Heart right ventricle (tissue), 16 donors: ENCODE measurements around the gene LRP1. TPM values are rescaled to one million over a fixed set of nuclear protein-coding genes. Genes with fewer than 3 reads are reported as not detected.

Experiments used
- ATAC-seq, 8 donors: fragments of 200-7000 bp; cut with Tn5 transposase; one replicate each; pipeline ENCODE4 v1.9.1; 2020; ENCODE audit warnings: mild to moderate bottlenecking in 8 of 8, moderate library complexity in 8 of 8, moderate number of reproducible peaks in 1 of 8
- DNase-seq, 2 donors: peaks; one replicate each; pipeline ENCODE4 v3.0.0-alpha.2; 2020
- H3K27ac ChIP-seq, 10 donors: fragments of 200-600 bp; sonication (generic) in 2 of 10; one replicate each; pipeline versions ENCODE4 v1.5.0 to v1.8.0; 2020 to 2022; ENCODE audit warnings: mild to moderate bottlenecking in 3 of 10
- H3K27me3 ChIP-seq, 7 donors: fragments of 200-600 bp; one replicate each; pipeline ENCODE4 v1.8.0; 2021 to 2022; ENCODE audit warnings: mild to moderate bottlenecking in 2 of 7
- H3K36me3 ChIP-seq, 9 donors: fragments of 200-600 bp; sonication (generic) in 1 of 9; one replicate each; pipeline versions ENCODE4 v1.5.0 to v1.8.0; 2020 to 2022; ENCODE audit warnings: mild to moderate bottlenecking in 2 of 9
- H3K4me1 ChIP-seq, 9 donors: fragments of 200-600 bp; sonication (generic) in 1 of 9; one replicate each; pipeline versions ENCODE4 v1.5.0 to v1.8.0; 2020 to 2022; ENCODE audit warnings: mild to moderate bottlenecking in 4 of 9
- H3K4me3 ChIP-seq, 10 donors: fragments of 200-600 bp; sonication (generic) in 2 of 10; one replicate each; pipeline versions ENCODE4 v1.5.0 to v1.8.0; 2020 to 2022; ENCODE audit warnings: mild to moderate bottlenecking in 7 of 10, moderate library complexity in 2 of 10
- H3K9me3 ChIP-seq, 11 donors: fragments of 200-600 bp in 10 of 11; sonication (generic) in 2 of 11; one replicate each; pipeline versions ENCODE4 v1.5.0 to v1.8.0; 2013 to 2022; ENCODE audit warnings: mild to moderate bottlenecking in 2 of 11, control low read depth in 1 of 11, moderate library complexity in 1 of 11
- WGBS, 2 donors: extraction: QIAGEN DNeasy Blood & Tissue Kit; methylation state at CpG; one replicate each; pipeline ENCODE4 v1.1.7; 2013; ENCODE audit warnings: inconsistent platforms in 1 of 2; 5-methylcytosine and 5-hydroxymethylcytosine counted together
- intact Hi-C, 10 donors: fragments of 100-400 bp; cut with DNase I; formaldehyde crosslinking; loops; one replicate each; pipeline versions ENCODE4 v1.11.1 to v1.14.2; 2022
- polyA plus RNA-seq, 2 donors: library from polyadenylated mRNA; stranded (reverse); fragments of 200-250 nt; gene quantifications; one replicate each; pipeline ENCODE4 v1.2.3, GENCODE V29; 2013
- total RNA-seq, 10 donors: library from RNA; stranded (reverse); fragmentation: NEBNext Ultra II Directional in 3 of 10; extraction: Animal tissue kit (Norgen Biotek cat#: 25700) in 3 of 10; gene quantifications; one replicate each; pipeline versions ENCODE4 v1.2.1 to v1.2.4, GENCODE V29; 2021 to 2023
- TF ChIP-seq, protein P1 (sequence below), 9 donors: fragments of 200-600 bp; sonication (generic) in 2 of 9; IDR thresholded peaks; one replicate each; pipeline versions ENCODE4 v1.5.0 to v1.8.0; 2021 to 2022; ENCODE audit warnings: antibody characterized with exemption in 9 of 9, mild to moderate bottlenecking in 5 of 9, moderate library complexity in 1 of 9
- donor health status: Arrhythmogenic right ventricular cardiomyopathy.
- donor health status: ischemic (EF 13 %, LVEDD 7.1; RV severe dilation, severe dysfunction).
- donor health status: healthy with polysubstance abuse.
- donor health status: DM: no; HTN: yes; CAD: no.
- donor health status: DM: no; HTN: no; CAD: no.
- donor health status: ischemic (EF 25% LVEDD 6.9; RV normal size, moderate dysfunction).
- donor health status: ischemic (EF 25% LVEDD 5.7; RV mildly dilated, moderate dysfunction).
- donor health status: healthy.
- donor health status: DM: yes; HTN: yes; CAD: no.
- donor health status: Ischemic cardiomyopathy.
- donor health status: ischemic (EF 35%, LVEDD 5.7; RV mildly dilated, moderate dysfunction).
- donor health status: nonischemic (EF 11% LVEDD 7.7; RV severe dilation, severe dysfunction).
- donor health status: DM: yes; HTN: yes; CAD: no.
- donor health status: PGD.
- donor health status: ischemic (EF 29% LVEDD 5.4; RV normal size, mild dysfunction).
- donor health status: nonischemic (EF 23%, LVEDD 6.1; RV moderate dilation, normal function).

LRP1 gene
- total and polyA plus RNA-seq, 12 donors = 46.3 to 259 (median 69.3) TPM

DNA sequence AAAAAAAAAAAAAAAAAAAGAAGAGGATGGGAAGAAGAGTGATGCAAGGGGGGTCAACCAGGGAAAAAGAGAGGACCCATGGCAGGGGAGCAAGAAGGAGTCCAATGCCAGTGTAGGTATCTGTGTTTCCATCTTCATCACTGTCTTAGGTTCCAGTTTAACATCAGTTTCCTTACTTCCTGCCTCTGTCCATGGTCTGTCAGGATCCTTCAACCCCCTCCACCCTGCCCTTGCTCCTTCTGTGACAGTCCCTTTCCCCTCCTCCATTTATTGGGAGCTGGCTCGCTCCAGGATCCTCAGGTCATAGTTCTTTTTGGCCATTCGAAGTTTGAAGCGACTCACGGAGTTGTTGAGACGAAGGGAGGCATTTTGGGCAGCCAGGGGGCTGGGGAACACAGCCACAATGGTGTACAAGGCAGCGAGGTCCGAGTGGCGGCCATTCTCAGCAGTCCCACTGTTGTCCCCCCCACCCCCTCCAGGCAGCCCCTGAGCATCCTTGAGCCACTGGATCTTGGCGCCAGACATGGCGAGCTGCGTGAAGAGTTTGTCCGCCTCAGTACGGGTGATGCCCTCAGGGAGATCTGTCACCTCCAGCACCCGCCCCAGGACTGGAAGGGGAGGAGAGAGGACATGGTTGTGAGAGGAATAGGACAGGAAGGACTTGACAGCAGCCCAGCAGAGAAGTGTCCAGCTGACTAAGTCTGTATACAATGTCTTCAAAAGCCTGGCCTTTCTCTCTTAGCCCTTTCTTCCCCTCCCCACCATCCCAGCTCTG lies 126.4 kb downstream of the LRP1 start:
- Histone ChIP-seq H3K9me3 (no peaks in the 10 kb centered on the region), H3K27ac (no peak overlapping the region), H3K4me1 (peaks cover under 1 to 17% (median 9%) of the 10 kb centered on the region in 9 donors), H3K36me3 (peaks cover 0 to 60% (median 27%) of the 10 kb centered on the region in 9 donors), H3K27me3 (no peaks in the 10 kb centered on the region), H3K4me3 (no peak overlapping the region)
- TF ChIP-seq, protein P1, sequence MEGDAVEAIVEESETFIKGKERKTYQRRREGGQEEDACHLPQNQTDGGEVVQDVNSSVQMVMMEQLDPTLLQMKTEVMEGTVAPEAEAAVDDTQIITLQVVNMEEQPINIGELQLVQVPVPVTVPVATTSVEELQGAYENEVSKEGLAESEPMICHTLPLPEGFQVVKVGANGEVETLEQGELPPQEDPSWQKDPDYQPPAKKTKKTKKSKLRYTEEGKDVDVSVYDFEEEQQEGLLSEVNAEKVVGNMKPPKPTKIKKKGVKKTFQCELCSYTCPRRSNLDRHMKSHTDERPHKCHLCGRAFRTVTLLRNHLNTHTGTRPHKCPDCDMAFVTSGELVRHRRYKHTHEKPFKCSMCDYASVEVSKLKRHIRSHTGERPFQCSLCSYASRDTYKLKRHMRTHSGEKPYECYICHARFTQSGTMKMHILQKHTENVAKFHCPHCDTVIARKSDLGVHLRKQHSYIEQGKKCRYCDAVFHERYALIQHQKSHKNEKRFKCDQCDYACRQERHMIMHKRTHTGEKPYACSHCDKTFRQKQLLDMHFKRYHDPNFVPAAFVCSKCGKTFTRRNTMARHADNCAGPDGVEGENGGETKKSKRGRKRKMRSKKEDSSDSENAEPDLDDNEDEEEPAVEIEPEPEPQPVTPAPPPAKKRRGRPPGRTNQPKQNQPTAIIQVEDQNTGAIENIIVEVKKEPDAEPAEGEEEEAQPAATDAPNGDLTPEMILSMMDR (IDR thresholded peaks at IDR 0.05) = no peak
- ATAC-seq (no peak), DNase-seq (no peak)
- 89 to 95% methylated on average over 14 of the region's 14 CpGs for WGBS, 2 donors
- intact Hi-C loops = no loop called here

DNA sequence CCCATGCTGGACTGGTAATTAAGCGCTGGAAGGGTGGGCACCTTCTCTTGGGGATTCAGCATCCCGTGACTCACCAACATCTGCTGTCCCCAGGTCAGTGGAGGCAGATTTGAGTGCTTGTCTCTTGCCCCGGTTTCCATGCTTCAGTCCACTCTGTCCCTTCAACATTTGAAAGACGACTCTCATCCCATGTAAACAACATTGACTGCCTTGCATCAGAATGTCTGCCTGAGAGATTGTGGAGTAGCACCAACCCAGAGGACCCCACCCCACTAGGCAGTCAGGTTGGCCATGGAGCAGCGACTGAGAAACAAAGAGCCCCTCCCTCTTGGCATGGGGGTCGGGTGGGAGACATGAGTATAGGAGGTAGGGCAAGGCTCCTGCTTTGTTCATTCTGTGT lies 127.6 kb downstream of the LRP1 start:
- no peak for DNase-seq
- 83 to 89% methylated on average over 6 of the region's 6 CpGs for WGBS, 2 donors
- Histone ChIP-seq H3K9me3 (no peaks in the 10 kb centered on the region), H3K4me3 (no peak overlapping the region), H3K4me1 (peaks cover 0 to 28% (median 17%) of the 10 kb centered on the region in 9 donors), H3K27me3 (no peaks in the 10 kb centered on the region), H3K27ac (no peak overlapping the region), H3K36me3 (peaks cover 0 to 72% (median 27%) of the 10 kb centered on the region in 9 donors)
- intact Hi-C loops = no loop called here
- TF ChIP-seq, protein P1 (IDR thresholded peaks at IDR 0.05) = no peak
- no peak for ATAC-seq

DNA sequence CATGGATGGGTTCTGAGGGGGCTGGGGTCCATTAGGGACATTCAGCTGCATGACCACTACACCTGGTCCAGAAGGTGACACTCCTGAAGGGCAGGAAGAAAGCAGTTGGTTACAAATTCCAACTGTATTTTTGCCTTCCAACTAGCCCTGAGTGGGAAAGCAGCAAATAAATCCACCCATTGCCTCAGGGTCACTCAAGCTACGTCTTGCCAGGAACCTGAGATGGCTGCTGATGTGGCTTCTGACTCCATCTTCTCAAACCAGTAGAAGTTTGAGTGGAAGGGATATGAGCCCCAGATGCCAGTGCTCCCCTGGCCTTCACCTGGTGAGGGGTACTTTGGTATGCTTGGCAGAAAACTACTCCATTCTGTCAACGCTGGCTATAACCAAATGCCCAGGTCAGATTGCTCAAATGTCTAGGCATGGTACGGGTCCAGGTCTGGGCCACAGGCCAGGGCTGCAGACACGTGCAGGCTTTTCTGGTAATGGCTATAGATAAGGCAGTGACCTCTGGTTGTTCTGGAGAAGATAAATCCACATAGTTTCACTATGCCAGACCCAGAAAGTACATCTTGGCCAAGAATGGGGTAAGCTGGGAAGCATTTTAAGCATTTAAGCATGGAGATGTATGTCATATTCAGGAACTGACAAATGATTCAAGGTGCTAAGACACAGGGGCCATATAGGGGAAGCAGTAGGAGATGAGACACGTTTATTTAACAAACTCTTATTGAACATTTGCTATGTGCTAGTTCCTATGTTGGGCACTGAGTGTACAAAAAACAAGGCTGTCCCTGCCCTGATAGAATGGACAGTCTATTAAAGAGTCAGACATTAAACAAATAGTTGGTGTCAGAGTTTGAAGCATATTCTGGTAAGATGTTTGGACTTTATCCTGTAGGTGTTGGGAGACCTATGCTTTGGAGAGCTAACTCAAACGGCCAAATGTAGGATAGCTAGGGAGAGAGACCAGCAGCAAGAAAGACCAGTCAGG lies 131.0 kb downstream of the LRP1 start:
- intact Hi-C loops = no loop called here
- peaks cover 6 to 61% (median 28%) of the 10 kb centered on the region in 9 donors for H3K4me1 ChIP-seq

More for the DNA sequence above, 131.0 kb downstream of the LRP1 start:
- Histone ChIP-seq H3K4me3 (no peak overlapping the region), H3K36me3 (peaks cover 0 to 90% (median 22%) of the 10 kb centered on the region in 9 donors), H3K27ac (peak overlapping the region in 9 of 10 donors; percentile 73 to 90 (median 83)), H3K27me3 (no peaks in the 10 kb centered on the region), H3K9me3 (no peaks in the 10 kb centered on the region)
- DNase-seq (peak; percentile 71 to 73), ATAC-seq (peak; percentile 79 to 90 (median 84))
- TF ChIP-seq, protein P1 (IDR thresholded peaks at IDR 0.05) = no peak
- 47 to 58% methylated on average over 6 of the region's 6 CpGs for WGBS, 2 donors
